SK-N-SH treated with all-trans-retinoic acid at 6 μM for 48 hours (cell line): ENCODE results near the gene MAGED1.
"Not testable (repeated sequence)": the region's sequence is repeated elsewhere in the genome, so short reads cannot be mapped to it uniquely, and the experiment has no call there.

Source experiments
- ATAC-seq: fragments of 200-7000 bp; cut with Tn5 transposase; 3 replicates; pipeline ENCODE4 v1.9.1; 2020; ENCODE audit warnings: mild to moderate bottlenecking, moderate library complexity
- ARNTL ChIP-seq: fragments of 450-650 bp; formaldehyde crosslinking; IDR thresholded peaks from 2 replicates; pipeline ENCODE4 v1.5.0; 2020; ENCODE audit warnings: low read depth, mild to moderate bottlenecking, moderate library complexity, borderline replicate concordance
- BACH2 ChIP-seq: fragments of 250-450 bp; sonication (Bioruptor Pico); IDR thresholded peaks from 2 replicates; pipeline ENCODE4 v1.9.0; 2021; ENCODE audit warnings: mild to moderate bottlenecking, borderline replicate concordance
- CSDC2 ChIP-seq: fragments of 250-450 bp; sonication (Bioruptor Pico); IDR thresholded peaks from 2 replicates; pipeline ENCODE4 v1.5.0; 2020; ENCODE audit warnings: mild to moderate bottlenecking, moderate library complexity
- GLIS3 ChIP-seq: fragments of 250-450 bp; sonication (Bioruptor Pico); IDR thresholded peaks from 2 replicates; pipeline ENCODE4 v1.5.0; 2020; ENCODE audit warnings: mild to moderate bottlenecking, moderate library complexity
- ISL1 ChIP-seq: fragments of 250-450 bp; sonication (Bioruptor Pico); IDR thresholded peaks from 2 replicates; pipeline ENCODE4 v2.1.2; 2022; ENCODE audit warnings: mild to moderate bottlenecking, moderate library complexity
- OSR1 ChIP-seq: fragments of 250-450 bp; sonication (Bioruptor Pico); IDR thresholded peaks from 2 replicates; pipeline ENCODE4 v1.8.0; 2022; ENCODE audit warnings: moderate library complexity, mild to moderate bottlenecking, inconsistent platforms
- PPARA ChIP-seq: fragments of 250-450 bp; sonication (Bioruptor Pico); IDR thresholded peaks from 2 replicates; pipeline ENCODE4 v1.5.0; 2020; ENCODE audit warnings: mild to moderate bottlenecking, borderline replicate concordance
- RARB ChIP-seq: fragments of 250-450 bp; sonication (Bioruptor Pico); IDR thresholded peaks from 2 replicates; pipeline ENCODE4 v1.8.0; 2021; ENCODE audit warnings: mild to moderate bottlenecking, moderate library complexity
- SNAI2 ChIP-seq: fragments of 250-450 bp; sonication (Bioruptor Pico); IDR thresholded peaks from 2 replicates; pipeline ENCODE4 v1.5.0; 2020; ENCODE audit warnings: mild to moderate bottlenecking, moderate library complexity
- TCF4 ChIP-seq: fragments of 250-450 bp; sonication (Bioruptor Pico); IDR thresholded peaks from 2 replicates; pipeline ENCODE4 v1.8.0; 2021; ENCODE audit warnings: mild to moderate bottlenecking, moderate library complexity, borderline replicate concordance
- TOX ChIP-seq: fragments of 250-450 bp; sonication (Bioruptor Pico); IDR thresholded peaks from 2 replicates; pipeline ENCODE4 v1.8.0; 2021; ENCODE audit warnings: mild to moderate bottlenecking, moderate library complexity, borderline replicate concordance
- ZC3H10 ChIP-seq: fragments of 250-450 bp; sonication (Bioruptor Pico); IDR thresholded peaks from 2 replicates; pipeline ENCODE4 v1.5.1; 2021; ENCODE audit warnings: mild to moderate bottlenecking, moderate library complexity
- ZFP3 ChIP-seq: fragments of 250-450 bp; sonication (Bioruptor Pico); IDR thresholded peaks from 2 replicates; pipeline ENCODE4 v1.5.0; 2020; ENCODE audit warnings: mild to moderate bottlenecking, moderate library complexity
- ZFP30 ChIP-seq: fragments of 450-650 bp; formaldehyde crosslinking; IDR thresholded peaks from 2 replicates; pipeline ENCODE4 v1.5.0; 2022; ENCODE audit warnings: mild to moderate bottlenecking, moderate library complexity
- ZNF565 ChIP-seq: fragments of 450-650 bp; formaldehyde crosslinking; conservative IDR thresholded peaks from 2 replicates; pipeline ENCODE4 v1.5.0; 2020; ENCODE audit warnings: low read depth, mild to moderate bottlenecking, moderate library complexity
- ZNF70 ChIP-seq: fragments of 450-650 bp; formaldehyde crosslinking; IDR thresholded peaks from 2 replicates; pipeline ENCODE4 v1.5.0; 2020; ENCODE audit warnings: mild to moderate bottlenecking, moderate library complexity
- TF ChIP-seq, protein P1 (sequence below): fragments of 250-450 bp; sonication (Bioruptor Pico); IDR thresholded peaks from 2 replicates; pipeline ENCODE4 v1.5.1; 2021; ENCODE audit warnings: mild to moderate bottlenecking, moderate library complexity
- TF ChIP-seq, protein P2 (sequence below): fragments of 250-450 bp; sonication (Bioruptor Pico); IDR thresholded peaks from 2 replicates; pipeline ENCODE4 v1.8.0; 2020; ENCODE audit warnings: mild to moderate bottlenecking, moderate library complexity, borderline replicate concordance
- TF ChIP-seq, protein P3 (sequence below): fragments of 250-450 bp; sonication (Bioruptor Pico); IDR thresholded peaks from 2 replicates; pipeline ENCODE4 v1.5.0; 2020; ENCODE audit warnings: mild to moderate bottlenecking, moderate library complexity
- TF ChIP-seq, protein P4 (sequence below): fragments of 250-450 bp; sonication (Bioruptor Pico); IDR thresholded peaks from 2 replicates; pipeline ENCODE4 v1.8.0; 2021; ENCODE audit warnings: low read depth, mild to moderate bottlenecking, moderate library complexity, borderline replicate concordance

MAGED1 gene

DNA sequence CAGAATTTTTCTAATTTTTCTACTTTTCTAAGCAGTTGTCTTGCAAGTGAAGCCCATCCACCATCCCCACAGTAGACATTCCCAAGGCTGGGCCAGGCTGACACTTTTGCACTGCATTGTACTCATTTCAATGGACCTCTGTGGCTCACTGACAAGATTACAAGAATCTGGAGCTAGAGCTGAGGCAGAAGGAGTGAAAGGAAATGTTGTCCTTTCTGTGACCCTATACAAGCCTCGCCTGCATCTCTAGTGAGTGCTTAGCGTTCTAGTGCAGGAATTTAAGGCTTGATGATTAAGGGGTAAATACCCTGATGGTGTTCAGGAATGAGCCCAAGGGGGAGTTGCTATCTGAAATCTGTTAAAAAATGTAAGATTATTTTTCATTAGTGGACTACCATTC lies 6.3 kb downstream of the MAGED1 start:
- no peak for ATAC-seq
- TF ChIP-seq ZC3H10 (CRISPR knock-in tag) = no peak
- TF ChIP-seq, protein P1, sequence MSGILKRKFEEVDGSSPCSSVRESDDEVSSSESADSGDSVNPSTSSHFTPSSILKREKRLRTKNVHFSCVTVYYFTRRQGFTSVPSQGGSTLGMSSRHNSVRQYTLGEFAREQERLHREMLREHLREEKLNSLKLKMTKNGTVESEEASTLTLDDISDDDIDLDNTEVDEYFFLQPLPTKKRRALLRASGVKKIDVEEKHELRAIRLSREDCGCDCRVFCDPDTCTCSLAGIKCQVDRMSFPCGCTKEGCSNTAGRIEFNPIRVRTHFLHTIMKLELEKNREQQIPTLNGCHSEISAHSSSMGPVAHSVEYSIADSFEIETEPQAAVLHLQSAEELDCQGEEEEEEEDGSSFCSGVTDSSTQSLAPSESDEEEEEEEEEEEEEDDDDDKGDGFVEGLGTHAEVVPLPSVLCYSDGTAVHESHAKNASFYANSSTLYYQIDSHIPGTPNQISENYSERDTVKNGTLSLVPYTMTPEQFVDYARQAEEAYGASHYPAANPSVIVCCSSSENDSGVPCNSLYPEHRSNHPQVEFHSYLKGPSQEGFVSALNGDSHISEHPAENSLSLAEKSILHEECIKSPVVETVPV = no peak
- no peak for TF ChIP-seq ZFP3 (CRISPR knock-in tag)
- TF ChIP-seq TCF4 = no peak
- no peak for TF ChIP-seq GLIS3 (CRISPR knock-in tag)
- no peak for TF ChIP-seq OSR1

DNA sequence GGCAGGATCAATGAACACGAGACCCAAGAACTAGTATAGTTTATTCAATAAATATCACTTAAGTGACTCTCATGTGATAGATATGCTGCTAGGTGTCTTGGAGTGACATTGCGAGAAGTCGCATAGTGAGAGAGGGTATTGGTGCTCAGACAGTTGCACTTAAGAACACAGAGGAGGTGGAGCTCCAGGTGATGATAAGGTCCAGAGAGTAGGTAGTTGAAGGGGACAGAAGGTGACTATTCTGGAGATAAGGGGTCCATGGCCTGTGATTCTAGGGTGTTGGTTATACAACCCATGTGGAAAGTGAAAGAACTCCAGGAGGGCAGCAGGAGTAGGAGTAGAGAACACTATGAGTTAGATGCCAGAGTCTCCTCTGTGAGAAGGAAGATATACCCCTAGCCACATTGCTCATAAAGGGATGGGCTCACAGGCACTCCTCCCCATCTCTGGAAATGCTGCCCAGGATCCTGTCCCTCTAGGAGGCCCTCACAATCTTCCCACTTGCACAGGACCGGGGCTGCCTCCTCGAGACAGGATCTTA lies 9.2 kb downstream of the MAGED1 start:
- TF ChIP-seq GLIS3 (CRISPR knock-in tag) = no peak
- TF ChIP-seq, protein P1 = no peak
- no peak for TF ChIP-seq ZNF565 (CRISPR knock-in tag)
- TF ChIP-seq CSDC2 = no peak
- TF ChIP-seq SNAI2 (CRISPR knock-in tag) = no peak
- no peak for TF ChIP-seq ARNTL (CRISPR knock-in tag)
- no peak for TF ChIP-seq ZFP3 (CRISPR knock-in tag)
- TF ChIP-seq, protein P2, sequence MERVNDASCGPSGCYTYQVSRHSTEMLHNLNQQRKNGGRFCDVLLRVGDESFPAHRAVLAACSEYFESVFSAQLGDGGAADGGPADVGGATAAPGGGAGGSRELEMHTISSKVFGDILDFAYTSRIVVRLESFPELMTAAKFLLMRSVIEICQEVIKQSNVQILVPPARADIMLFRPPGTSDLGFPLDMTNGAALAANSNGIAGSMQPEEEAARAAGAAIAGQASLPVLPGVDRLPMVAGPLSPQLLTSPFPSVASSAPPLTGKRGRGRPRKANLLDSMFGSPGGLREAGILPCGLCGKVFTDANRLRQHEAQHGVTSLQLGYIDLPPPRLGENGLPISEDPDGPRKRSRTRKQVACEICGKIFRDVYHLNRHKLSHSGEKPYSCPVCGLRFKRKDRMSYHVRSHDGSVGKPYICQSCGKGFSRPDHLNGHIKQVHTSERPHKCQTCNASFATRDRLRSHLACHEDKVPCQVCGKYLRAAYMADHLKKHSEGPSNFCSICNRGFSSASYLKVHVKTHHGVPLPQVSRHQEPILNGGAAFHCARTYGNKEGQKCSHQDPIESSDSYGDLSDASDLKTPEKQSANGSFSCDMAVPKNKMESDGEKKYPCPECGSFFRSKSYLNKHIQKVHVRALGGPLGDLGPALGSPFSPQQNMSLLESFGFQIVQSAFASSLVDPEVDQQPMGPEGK (CRISPR knock-in tag) = no peak
- TF ChIP-seq, protein P3, sequence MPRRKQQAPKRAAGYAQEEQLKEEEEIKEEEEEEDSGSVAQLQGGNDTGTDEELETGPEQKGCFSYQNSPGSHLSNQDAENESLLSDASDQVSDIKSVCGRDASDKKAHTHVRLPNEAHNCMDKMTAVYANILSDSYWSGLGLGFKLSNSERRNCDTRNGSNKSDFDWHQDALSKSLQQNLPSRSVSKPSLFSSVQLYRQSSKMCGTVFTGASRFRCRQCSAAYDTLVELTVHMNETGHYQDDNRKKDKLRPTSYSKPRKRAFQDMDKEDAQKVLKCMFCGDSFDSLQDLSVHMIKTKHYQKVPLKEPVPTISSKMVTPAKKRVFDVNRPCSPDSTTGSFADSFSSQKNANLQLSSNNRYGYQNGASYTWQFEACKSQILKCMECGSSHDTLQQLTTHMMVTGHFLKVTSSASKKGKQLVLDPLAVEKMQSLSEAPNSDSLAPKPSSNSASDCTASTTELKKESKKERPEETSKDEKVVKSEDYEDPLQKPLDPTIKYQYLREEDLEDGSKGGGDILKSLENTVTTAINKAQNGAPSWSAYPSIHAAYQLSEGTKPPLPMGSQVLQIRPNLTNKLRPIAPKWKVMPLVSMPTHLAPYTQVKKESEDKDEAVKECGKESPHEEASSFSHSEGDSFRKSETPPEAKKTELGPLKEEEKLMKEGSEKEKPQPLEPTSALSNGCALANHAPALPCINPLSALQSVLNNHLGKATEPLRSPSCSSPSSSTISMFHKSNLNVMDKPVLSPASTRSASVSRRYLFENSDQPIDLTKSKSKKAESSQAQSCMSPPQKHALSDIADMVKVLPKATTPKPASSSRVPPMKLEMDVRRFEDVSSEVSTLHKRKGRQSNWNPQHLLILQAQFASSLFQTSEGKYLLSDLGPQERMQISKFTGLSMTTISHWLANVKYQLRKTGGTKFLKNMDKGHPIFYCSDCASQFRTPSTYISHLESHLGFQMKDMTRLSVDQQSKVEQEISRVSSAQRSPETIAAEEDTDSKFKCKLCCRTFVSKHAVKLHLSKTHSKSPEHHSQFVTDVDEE (CRISPR knock-in tag) = no peak
- TF ChIP-seq TOX (CRISPR knock-in tag) = no peak
- no peak for TF ChIP-seq ZC3H10 (CRISPR knock-in tag)
- TF ChIP-seq ZFP30 (CRISPR knock-in tag) = no peak
- no peak; the same call in 2 of the 3 replicates for ATAC-seq

DNA sequence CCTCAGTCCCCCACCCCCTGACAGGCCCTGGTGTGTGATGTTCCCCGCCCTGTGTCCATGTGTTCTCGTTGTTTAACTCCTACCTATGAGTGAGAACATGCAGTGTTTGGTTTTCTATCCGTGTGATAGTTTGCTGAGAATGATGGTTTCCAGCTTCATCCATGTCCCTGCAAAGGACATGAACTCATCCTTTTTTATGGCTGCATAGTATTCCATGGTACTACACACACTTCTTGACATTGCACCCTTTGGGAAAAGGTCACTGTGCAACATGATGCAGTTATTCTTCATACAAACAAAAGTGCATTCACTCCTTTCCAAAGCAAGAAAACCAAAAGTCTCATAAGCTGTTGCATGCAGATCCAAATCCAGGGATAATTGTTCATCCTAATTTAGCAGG lies 11.7 kb downstream of the MAGED1 start:
- ATAC-seq = not testable (repeated sequence)

DNA sequence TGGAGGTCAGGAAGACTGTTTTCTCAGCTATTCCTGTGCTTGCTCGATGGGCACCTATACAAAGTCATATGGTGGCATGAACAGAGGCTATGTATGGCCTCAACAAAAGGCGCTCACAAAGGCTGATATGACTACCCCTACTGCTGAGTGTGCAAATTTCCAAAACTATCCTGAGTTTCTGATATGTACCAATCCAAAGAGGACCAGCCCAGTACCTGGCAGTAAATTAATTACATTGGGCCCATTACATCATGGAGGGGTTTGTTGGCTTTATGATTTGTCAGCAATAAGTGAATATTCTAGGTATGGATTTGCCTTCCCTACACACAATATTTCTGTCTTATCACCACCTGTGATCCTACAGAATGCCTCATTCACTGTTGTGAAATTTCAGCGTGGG lies 12.3 kb downstream of the MAGED1 start:
- no peak for ATAC-seq
- TF ChIP-seq TCF4 (no peak), SNAI2 (CRISPR knock-in tag) (no peak), ZNF70 (CRISPR knock-in tag) (no peak), ZNF565 (CRISPR knock-in tag) (no peak), BACH2 (CRISPR knock-in tag) (no peak), RARB (CRISPR knock-in tag) (no peak), ISL1 (no peak), TOX (CRISPR knock-in tag) (no peak), ZC3H10 (CRISPR knock-in tag) (no peak), PPARA (CRISPR knock-in tag) (no peak), ARNTL (CRISPR knock-in tag) (no peak), OSR1 (no peak), CSDC2 (no peak), GLIS3 (CRISPR knock-in tag) (no peak)
- TF ChIP-seq, protein P1 = no peak
- TF ChIP-seq, protein P3 (CRISPR knock-in tag) = no peak
- TF ChIP-seq, protein P4, sequence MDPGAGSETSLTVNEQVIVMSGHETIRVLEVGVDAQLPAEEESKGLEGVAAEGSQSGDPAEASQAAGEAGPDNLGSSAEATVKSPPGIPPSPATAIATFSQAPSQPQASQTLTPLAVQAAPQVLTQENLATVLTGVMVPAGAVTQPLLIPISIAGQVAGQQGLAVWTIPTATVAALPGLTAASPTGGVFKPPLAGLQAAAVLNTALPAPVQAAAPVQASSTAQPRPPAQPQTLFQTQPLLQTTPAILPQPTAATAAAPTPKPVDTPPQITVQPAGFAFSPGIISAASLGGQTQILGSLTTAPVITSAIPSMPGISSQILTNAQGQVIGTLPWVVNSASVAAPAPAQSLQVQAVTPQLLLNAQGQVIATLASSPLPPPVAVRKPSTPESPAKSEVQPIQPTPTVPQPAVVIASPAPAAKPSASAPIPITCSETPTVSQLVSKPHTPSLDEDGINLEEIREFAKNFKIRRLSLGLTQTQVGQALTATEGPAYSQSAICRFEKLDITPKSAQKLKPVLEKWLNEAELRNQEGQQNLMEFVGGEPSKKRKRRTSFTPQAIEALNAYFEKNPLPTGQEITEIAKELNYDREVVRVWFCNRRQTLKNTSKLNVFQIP (CRISPR knock-in tag) = no peak
